Transverse colon (tissue), 4 donors: ENCODE measurements around the gene CDA.

Source experiments
- EP300 ChIP-seq: sonication (generic); formaldehyde crosslinking; IDR thresholded peaks from one replicate; pipeline ENCODE4 v1.6.1; 2017; ENCODE audit warnings: antibody characterized with exemption, low read depth
- POLR2AphosphoS5 ChIP-seq, 3 donors: sonication (generic); formaldehyde crosslinking; IDR thresholded peaks; one replicate each; pipeline ENCODE4 v1.6.1; 2016; ENCODE audit warnings: antibody characterized with exemption in 3 of 3
- TF ChIP-seq, protein P1 (sequence below), 5 experiments: fragments of 200-600 bp in 3 of 5; fragments of 450-650 bp in 2 of 5; sonication (generic) in 3 of 5; IDR thresholded peaks; 1 replicate in 2 of 5; 2 replicates in 3 of 5; pipeline ENCODE4 v1.5.1; 2016 to 2017; ENCODE audit warnings: antibody characterized with exemption in 5 of 5, inconsistent platforms in 3 of 5, mild to moderate bottlenecking in 2 of 5, moderate library complexity in 1 of 5

- TF ChIP-seq EP300 (no peak), POLR2AphosphoS5 (IDR thresholded peaks at IDR 0.05) (no peak)
- TF ChIP-seq, protein P1, sequence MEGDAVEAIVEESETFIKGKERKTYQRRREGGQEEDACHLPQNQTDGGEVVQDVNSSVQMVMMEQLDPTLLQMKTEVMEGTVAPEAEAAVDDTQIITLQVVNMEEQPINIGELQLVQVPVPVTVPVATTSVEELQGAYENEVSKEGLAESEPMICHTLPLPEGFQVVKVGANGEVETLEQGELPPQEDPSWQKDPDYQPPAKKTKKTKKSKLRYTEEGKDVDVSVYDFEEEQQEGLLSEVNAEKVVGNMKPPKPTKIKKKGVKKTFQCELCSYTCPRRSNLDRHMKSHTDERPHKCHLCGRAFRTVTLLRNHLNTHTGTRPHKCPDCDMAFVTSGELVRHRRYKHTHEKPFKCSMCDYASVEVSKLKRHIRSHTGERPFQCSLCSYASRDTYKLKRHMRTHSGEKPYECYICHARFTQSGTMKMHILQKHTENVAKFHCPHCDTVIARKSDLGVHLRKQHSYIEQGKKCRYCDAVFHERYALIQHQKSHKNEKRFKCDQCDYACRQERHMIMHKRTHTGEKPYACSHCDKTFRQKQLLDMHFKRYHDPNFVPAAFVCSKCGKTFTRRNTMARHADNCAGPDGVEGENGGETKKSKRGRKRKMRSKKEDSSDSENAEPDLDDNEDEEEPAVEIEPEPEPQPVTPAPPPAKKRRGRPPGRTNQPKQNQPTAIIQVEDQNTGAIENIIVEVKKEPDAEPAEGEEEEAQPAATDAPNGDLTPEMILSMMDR (IDR thresholded peaks at IDR 0.05): no peak
Observed at GRCh38 chr1:20663365-20663764, 74.5 kb downstream of the CDA start.
